Muscle layer of colon (tissue), 2 donors: Measurements from ENCODE around the gene TANC1.
A peak's percentile ranks its signal among the peaks of the same experiment; 100 is the strongest.

Source experiments
- H3K27ac ChIP-seq: one replicate; pipeline ENCODE4 v1.7.0; 2013; ENCODE audit warnings: low read depth, mild to moderate bottlenecking, low read length, moderate library complexity
- H3K27me3 ChIP-seq, 2 donors: one replicate each; pipeline ENCODE4 v1.7.0; 2013; ENCODE audit warnings: low read length in 2 of 2, mild to moderate bottlenecking in 2 of 2; ENCODE audit not compliant: insufficient read depth in 2 of 2, control insufficient read depth in 1 of 2
- H3K36me3 ChIP-seq: one replicate; pipeline ENCODE4 v1.7.0; 2013; ENCODE audit warnings: mild to moderate bottlenecking, low read length; ENCODE audit not compliant: insufficient read depth
- H3K4me1 ChIP-seq: one replicate; pipeline ENCODE4 v1.7.0; 2013; ENCODE audit warnings: mild to moderate bottlenecking, low read length; ENCODE audit not compliant: insufficient read depth
- H3K4me3 ChIP-seq, 2 donors: one replicate each; pipeline ENCODE4 v1.7.0; 2013; ENCODE audit warnings: low read length in 2 of 2, low read depth in 1 of 2, mild to moderate bottlenecking in 1 of 2, moderate library complexity in 1 of 2
- H3K9ac ChIP-seq: one replicate; pipeline ENCODE4 v1.7.0; 2013; ENCODE audit warnings: low read length
- H3K9me3 ChIP-seq: one replicate; pipeline ENCODE4 v1.7.0; 2013; ENCODE audit warnings: mild to moderate bottlenecking, low read length
- donor health status: abdominal sarcoma.
- donor health status: Adenocarcinoma of cecum.

Gene TANC1

GRCh38 chr2:158963071-158963470, 5.4 kb upstream of the TANC1 start:
- no peaks in the 10 kb centered on the region for H3K27me3 ChIP-seq
- no peaks in the 10 kb centered on the region for H3K9me3 ChIP-seq
- no peak overlapping the region for H3K4me3 ChIP-seq
- H3K9ac ChIP-seq = no peak overlapping the region
- no peak overlapping the region for H3K27ac ChIP-seq
- no peaks in the 10 kb centered on the region for H3K4me1 ChIP-seq
- no peaks in the 10 kb centered on the region for H3K36me3 ChIP-seq

GRCh38 chr2:158965107-158965506, 3.3 kb upstream of the TANC1 start:
- Histone ChIP-seq H3K9me3 (no peaks in the 10 kb centered on the region), H3K36me3 (no peaks in the 10 kb centered on the region), H3K4me3 (no peak overlapping the region), H3K4me1 (no peaks in the 10 kb centered on the region), H3K27me3 (no peaks in the 10 kb centered on the region), H3K9ac (no peak overlapping the region), H3K27ac (no peak overlapping the region)

GRCh38 chr2:158965641-158966040, 2.8 kb upstream of the TANC1 start:
- H3K27me3 ChIP-seq = no peaks in the 10 kb centered on the region
- H3K36me3 ChIP-seq = no peaks in the 10 kb centered on the region
- H3K4me1 ChIP-seq = peaks cover 4% of the 10 kb centered on the region
- H3K4me3 ChIP-seq = no peak overlapping the region
- no peak overlapping the region for H3K27ac ChIP-seq
- no peaks in the 10 kb centered on the region for H3K9me3 ChIP-seq
- H3K9ac ChIP-seq = no peak overlapping the region

GRCh38 chr2:158966312-158966711, 2.1 kb upstream of the TANC1 start:
- H3K36me3 ChIP-seq = no peaks in the 10 kb centered on the region
- H3K27me3 ChIP-seq = no peaks in the 10 kb centered on the region
- no peak overlapping the region for H3K9ac ChIP-seq
- no peak overlapping the region for H3K27ac ChIP-seq
- H3K9me3 ChIP-seq = no peaks in the 10 kb centered on the region
- no peak overlapping the region for H3K4me3 ChIP-seq
- H3K4me1 ChIP-seq = peaks cover 10% of the 10 kb centered on the region

- no peaks in the 10 kb centered on the region for H3K9me3 ChIP-seq
- H3K27me3 ChIP-seq = no peaks in the 10 kb centered on the region
- peak overlapping the region; percentile 70 to 86 for H3K4me3 ChIP-seq
- peaks cover 20% of the 10 kb centered on the region for H3K4me1 ChIP-seq
- peak overlapping the region; percentile 72 for H3K9ac ChIP-seq
- peak overlapping the region; percentile 98 for H3K27ac ChIP-seq
- no peaks in the 10 kb centered on the region for H3K36me3 ChIP-seq
These were observed 1.2 kb upstream of the TANC1 start for GRCh38 chr2:158967114-158967730.

DNA sequence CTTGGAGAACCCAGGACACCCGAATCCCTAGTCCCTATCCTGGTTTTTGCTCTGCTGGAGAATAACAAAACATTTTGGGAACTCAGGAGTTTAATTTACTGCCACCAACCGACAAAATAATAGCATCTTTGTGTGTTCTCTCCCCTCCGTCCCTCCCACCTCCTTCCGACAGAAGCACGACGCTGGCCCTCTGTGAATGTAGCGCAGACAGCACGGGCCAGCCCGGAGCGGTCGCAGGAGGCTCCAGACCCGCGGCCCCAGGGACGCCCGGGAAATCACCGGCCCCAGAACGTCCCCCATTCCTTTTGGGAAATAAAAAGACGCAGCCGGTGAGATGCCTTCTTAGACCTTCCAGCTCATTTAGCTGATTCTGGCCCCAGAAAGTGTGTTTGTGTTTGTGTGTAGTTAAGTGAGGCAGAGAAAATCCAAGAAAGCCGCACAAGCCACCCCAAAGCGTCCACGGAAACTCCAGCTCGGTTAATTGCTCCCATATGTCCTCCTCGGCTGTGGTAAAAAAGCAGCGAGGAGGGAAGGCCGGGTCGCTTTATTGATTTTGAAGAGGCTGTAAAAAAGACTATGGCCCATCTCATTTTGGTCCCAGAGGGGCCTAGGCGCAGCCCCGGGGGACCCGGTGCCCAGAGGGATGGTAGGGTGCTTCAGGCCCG, 577 bp upstream of the TANC1 start:
- H3K9me3 ChIP-seq = no peaks in the 10 kb centered on the region
- H3K27ac ChIP-seq = peak overlapping the region; percentile 98
- H3K27me3 ChIP-seq = no peaks in the 10 kb centered on the region
- H3K4me3 ChIP-seq = peak overlapping the region; percentile 70 to 86
- no peaks in the 10 kb centered on the region for H3K36me3 ChIP-seq
- peak overlapping the region; percentile 72 for H3K9ac ChIP-seq
- H3K4me1 ChIP-seq = peaks cover 25% of the 10 kb centered on the region

- Histone ChIP-seq H3K9me3 (no peaks in the 10 kb centered on the region), H3K27ac (peak overlapping the region; percentile 98), H3K9ac (peak overlapping the region; percentile 70), H3K27me3 (no peaks in the 10 kb centered on the region), H3K36me3 (no peaks in the 10 kb centered on the region), H3K4me3 (peak overlapping the region; percentile 70 to 86), H3K4me1 (peaks cover 37% of the 10 kb centered on the region)
These were observed 798 bp downstream of the TANC1 start for GRCh38 chr2:158969162-158969714.

DNA sequence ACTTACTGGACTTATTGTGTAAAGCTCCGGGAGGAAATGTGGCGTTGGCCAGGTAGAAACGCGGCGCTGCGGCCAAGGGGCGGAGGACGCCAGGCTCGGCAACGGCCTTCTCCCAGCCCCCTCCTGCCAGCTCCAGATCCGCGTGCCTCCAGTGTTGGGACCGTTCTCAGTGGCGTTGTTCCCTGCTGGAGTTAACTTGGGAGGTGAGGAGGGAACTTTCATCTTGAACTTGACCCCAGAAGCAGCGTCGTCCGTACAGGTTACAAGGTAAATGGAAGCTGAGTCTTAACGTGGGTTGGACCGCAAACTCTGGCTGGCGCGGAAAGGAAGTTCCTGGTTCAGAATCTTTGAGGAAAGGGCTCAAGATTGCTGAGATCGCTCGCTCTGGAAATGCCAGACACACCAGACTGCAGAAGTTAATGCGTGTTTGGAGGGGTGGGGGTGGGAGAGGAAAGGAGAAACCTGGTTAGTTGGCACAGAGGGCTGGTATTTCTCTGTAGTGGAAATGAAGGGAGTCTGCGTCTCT, 1.3 kb downstream of the TANC1 start:
- H3K4me1 ChIP-seq = peaks cover 37% of the 10 kb centered on the region
- no peaks in the 10 kb centered on the region for H3K27me3 ChIP-seq
- H3K9me3 ChIP-seq = no peaks in the 10 kb centered on the region
- H3K27ac ChIP-seq = peak overlapping the region; percentile 98
- H3K4me3 ChIP-seq = peak overlapping the region; percentile 70 to 86
- peak overlapping the region; percentile 70 for H3K9ac ChIP-seq
- no peaks in the 10 kb centered on the region for H3K36me3 ChIP-seq

DNA sequence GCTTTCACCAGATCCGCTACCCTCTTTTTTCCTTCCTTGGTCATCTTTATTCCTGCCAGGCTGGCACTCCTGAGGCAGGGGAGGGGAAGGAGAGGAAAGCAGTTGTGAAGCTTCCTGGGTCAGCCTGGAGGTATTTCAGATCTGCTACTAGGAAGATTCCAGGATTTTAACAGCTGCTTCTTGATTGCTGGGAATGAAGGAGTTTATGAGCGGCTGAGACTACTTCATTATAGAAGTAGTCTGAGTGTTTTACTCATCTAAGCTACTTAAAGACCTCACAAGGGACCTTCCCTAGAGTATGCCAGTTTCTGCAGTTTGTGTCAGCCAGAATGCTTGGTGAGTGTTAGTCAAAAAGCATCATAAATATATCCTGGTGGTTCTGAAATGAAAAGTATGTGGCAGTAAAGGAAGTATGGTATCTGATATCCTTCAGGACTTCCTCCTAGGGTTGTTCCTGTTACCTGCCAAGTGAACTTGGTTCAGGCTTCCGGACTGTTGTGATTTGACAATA, 1.9 kb downstream of the TANC1 start:
- no peaks in the 10 kb centered on the region for H3K36me3 ChIP-seq
- H3K9ac ChIP-seq = peak overlapping the region; percentile 70
- peak overlapping the region; percentile 70 to 86 for H3K4me3 ChIP-seq
- peak overlapping the region; percentile 98 for H3K27ac ChIP-seq
- H3K4me1 ChIP-seq = peaks cover 37% of the 10 kb centered on the region
- no peaks in the 10 kb centered on the region for H3K27me3 ChIP-seq
- H3K9me3 ChIP-seq = no peaks in the 10 kb centered on the region

DNA sequence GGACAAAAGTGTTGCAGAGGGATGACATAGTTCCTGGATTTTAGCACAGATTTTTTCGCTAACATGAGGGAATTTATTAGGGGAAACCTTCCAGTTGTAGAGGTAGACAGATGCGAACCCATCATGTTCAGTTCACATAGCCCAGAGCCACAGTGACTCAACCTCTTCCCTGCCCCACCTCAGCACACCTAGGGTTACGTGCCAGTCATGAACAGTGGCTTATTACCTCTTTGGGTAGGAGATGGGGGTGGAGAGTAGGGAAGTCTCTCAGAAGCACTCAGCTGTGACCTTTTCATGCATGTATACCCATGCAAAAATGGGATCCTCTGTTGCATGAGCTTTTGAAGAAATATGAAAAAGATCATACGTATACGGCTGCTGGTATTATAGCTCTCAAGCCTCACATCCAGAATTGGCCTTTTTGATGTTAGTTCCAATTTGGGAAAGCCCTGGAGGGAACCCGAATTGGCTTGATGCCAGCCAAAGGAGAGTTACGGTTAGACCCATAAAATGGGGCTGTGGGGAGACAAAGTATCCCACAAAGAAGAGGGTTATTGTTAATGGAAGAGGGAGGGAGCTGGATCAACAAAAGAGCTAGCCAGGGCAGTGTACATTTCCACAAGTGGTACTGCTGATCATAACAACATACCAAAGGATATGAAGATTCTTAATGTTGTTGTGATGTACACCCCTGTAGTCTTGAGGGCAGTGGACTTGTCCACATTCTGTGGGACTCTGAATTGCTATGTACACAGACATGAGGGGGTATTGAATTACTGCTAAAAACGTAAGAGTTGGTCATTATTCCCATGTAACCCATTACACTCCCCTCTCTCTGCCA, 4.9 kb downstream of the TANC1 start:
- no peak overlapping the region for H3K27ac ChIP-seq
- H3K9me3 ChIP-seq = no peaks in the 10 kb centered on the region
- H3K9ac ChIP-seq = no peak overlapping the region
- H3K4me1 ChIP-seq = peaks cover 37% of the 10 kb centered on the region
- H3K27me3 ChIP-seq = no peaks in the 10 kb centered on the region
- H3K4me3 ChIP-seq = no peak overlapping the region
- H3K36me3 ChIP-seq = no peaks in the 10 kb centered on the region
